K562 (cell line): ENCODE measurements around the gene CTSW. TPM values are rescaled to one million over a fixed set of nuclear protein-coding genes. Genes with fewer than 3 reads are reported as not detected.
A peak's percentile ranks its signal among the peaks of the same experiment; 100 is the strongest.

Source experiments
- CBFA2T3 ChIP-seq: fragments of 450-650 bp; IDR thresholded peaks from 2 replicates; pipeline ENCODE4 v1.6.1; 2017
- CBX1 ChIP-seq: sonication (generic); IDR thresholded peaks from 2 replicates; pipeline ENCODE4 v1.6.1; 2016; ENCODE audit warnings: antibody characterized with exemption, low read depth, mild to moderate bottlenecking
- ELF2 ChIP-seq: fragments of 250-450 bp; sonication (Bioruptor Pico); IDR thresholded peaks from 2 replicates; pipeline ENCODE4 v1.5.0; 2021; ENCODE audit warnings: mild to moderate bottlenecking
- ELF4 ChIP-seq: fragments of 450-650 bp; formaldehyde crosslinking; IDR thresholded peaks from 2 replicates; pipeline ENCODE4 v1.4.0; 2022; ENCODE audit warnings: missing genetic modification characterization
- FOXP4 ChIP-seq: sonication (generic); formaldehyde crosslinking; IDR thresholded peaks from 2 replicates; pipeline ENCODE4 v1.8.0; 2022; ENCODE audit warnings: mild to moderate bottlenecking, missing genetic modification reagents, borderline replicate concordance
- GTF2E2 ChIP-seq: fragments of 200-800 bp; sonication (Bioruptor generic); IDR thresholded peaks from 2 replicates; pipeline ENCODE4 v1.6.1; 2016; ENCODE audit warnings: missing genetic modification characterization, missing compliant biosample characterization
- KAT2B ChIP-seq: IDR thresholded peaks from one replicate; pipeline ENCODE4 v1.6.1; 2012; ENCODE audit warnings: low read depth, mild to moderate bottlenecking, control low read depth, inconsistent platforms, low read length, moderate library complexity
- KDM1A ChIP-seq, 2 experiments: fragments of 450-650 bp; IDR thresholded peaks; 2 replicates each; pipeline ENCODE4 v1.6.1; 2016; ENCODE audit warnings: mild to moderate bottlenecking in 2 of 2
- MAFK ChIP-seq: IDR thresholded peaks from 2 replicates; pipeline ENCODE4 v1.6.1; 2011; ENCODE audit warnings: low read length, improper control_type of control experiment
- MLX ChIP-seq, 2 experiments: fragments of 450-650 bp in 1 of 2; sonication (generic) in 1 of 2; formaldehyde crosslinking; conservative IDR thresholded peaks; 2 replicates each; pipeline versions ENCODE4 v1.4.0 to v1.8.1; 2020 to 2022; ENCODE audit warnings: mild to moderate bottlenecking in 1 of 2, missing genetic modification reagents in 1 of 2
- MYBL2 ChIP-seq, 2 experiments: fragments of 450-650 bp in 1 of 2; sonication (generic) in 1 of 2; formaldehyde crosslinking in 1 of 2; IDR thresholded peaks; 2 replicates each; pipeline versions ENCODE4 v1.6.1 to v1.8.1; 2017 to 2022; ENCODE audit warnings: borderline replicate concordance in 1 of 2, inconsistent platforms in 1 of 2, low read depth in 1 of 2, mild to moderate bottlenecking in 1 of 2, missing genetic modification reagents in 1 of 2, moderate library complexity in 1 of 2
- NR2C2 ChIP-seq, 2 experiments: fragments of 200-800 bp in 1 of 2; sonication (Bioruptor generic) in 1 of 2; sonication (generic) in 1 of 2; formaldehyde crosslinking in 1 of 2; IDR thresholded peaks; 2 replicates each; pipeline versions ENCODE4 v1.6.1 to v1.8.0; 2016 to 2022; ENCODE audit warnings: mild to moderate bottlenecking in 1 of 2, missing compliant biosample characterization in 1 of 2, missing genetic modification characterization in 1 of 2, missing genetic modification reagents in 1 of 2
- PTBP1 ChIP-seq: fragments of 200-400 bp; formaldehyde crosslinking; IDR thresholded peaks from 2 replicates; pipeline ENCODE4 v1.6.1; 2017; ENCODE audit warnings: low read depth, low read length
- RBM15 ChIP-seq: fragments of 200-400 bp; formaldehyde crosslinking; IDR thresholded peaks from 2 replicates; pipeline ENCODE4 v1.6.1; 2018; ENCODE audit warnings: mild to moderate bottlenecking, low read length, moderate library complexity; ENCODE audit not compliant: insufficient read depth
- SAP30 ChIP-seq: fragments of 200-600 bp; sonication (generic); IDR thresholded peaks from 2 replicates; pipeline ENCODE4 v1.6.1; 2012; ENCODE audit warnings: borderline replicate concordance, low read depth, mild to moderate bottlenecking, moderate library complexity, low read length, control low read depth, inconsistent platforms; ENCODE audit not compliant: insufficient read depth, poor library complexity, severe bottlenecking
- SP1 ChIP-seq: sonication (generic); formaldehyde crosslinking; IDR thresholded peaks from 2 replicates; pipeline ENCODE4 v1.8.1; 2022; ENCODE audit warnings: mild to moderate bottlenecking, missing genetic modification reagents
- TRIM28 ChIP-seq: fragments of 450-650 bp; IDR thresholded peaks from 2 replicates; pipeline ENCODE4 v1.6.1; 2017
- ZBTB7A ChIP-seq: IDR thresholded peaks from 2 replicates; pipeline ENCODE4 v1.6.1; 2011; ENCODE audit warnings: low read depth, mild to moderate bottlenecking, low read length, moderate library complexity, borderline replicate concordance; ENCODE audit not compliant: control insufficient read depth
- ZNF124 ChIP-seq: sonication (generic); formaldehyde crosslinking; IDR thresholded peaks from 2 replicates; pipeline ENCODE4 v1.8.1; 2022; ENCODE audit warnings: missing genetic modification reagents
- ZNF274 ChIP-seq: IDR thresholded peaks from 2 replicates; pipeline ENCODE4 v1.6.1; 2011; ENCODE audit warnings: low read depth, mild to moderate bottlenecking, low read length, moderate library complexity, borderline replicate concordance
- ZNF280A ChIP-seq: fragments of 450-650 bp; IDR thresholded peaks from 2 replicates; pipeline ENCODE4 v1.6.1; 2018; ENCODE audit warnings: mild to moderate bottlenecking, low read depth; ENCODE audit not compliant: partially characterized antibody
- ZNF699 ChIP-seq: fragments of 250-450 bp; sonication (Bioruptor Pico); IDR thresholded peaks from 2 replicates; pipeline ENCODE4 v1.8.0; 2021; ENCODE audit warnings: mild to moderate bottlenecking, moderate library complexity; ENCODE audit not compliant: insufficient replicate concordance
- ZNF77 ChIP-seq: fragments of 250-450 bp; sonication (Bioruptor Pico); IDR thresholded peaks from 2 replicates; pipeline ENCODE4 v1.5.0; 2020
- polyA plus RNA-seq, 8 experiments: library from polyadenylated mRNA; depleted of rRNA in 4 of 8; stranded (reverse) in 5 of 8; unstranded in 3 of 8; fragments of >200 nt; fragmentation: Nextera tagmentation in 2 of 8; fragmentation: Illumina TruSeq in 1 of 8; extraction: Ambion mirVana in 2 of 8; extraction: Trizol in 1 of 8; gene quantifications; 2 replicates each; pipeline versions ENCODE4 v1.2.1 to v1.2.3, GENCODE V29; 2011 to 2014; ENCODE audit warnings: inconsistent platforms in 1 of 8, missing spikeins in 1 of 8
- total RNA-seq, 7 experiments: library from RNA; depleted of rRNA in 6 of 7; stranded (reverse); fragments of >200 nt in 6 of 7; fragmentation: Illumina TruSeq in 2 of 7; extraction: Trizol in 2 of 7; gene quantifications; 2 replicates each; pipeline versions ENCODE4 v1.2.1 to v1.2.3, GENCODE V29; 2011 to 2021; ENCODE audit warnings: low replicate concordance in 1 of 7

The CTSW gene
- total and polyA plus RNA-seq, 9 of the 15 experiments (the other 6 are each of a cell fraction or from before 2014, with no cell fraction given), result 0.04 TPM; not detected in 8

GRCh38 chr11:65890324-65891218 lies 10.9 kb downstream of the CTSW start, which contains the start of gene CCDC85B (continued):
- TF ChIP-seq MLX (CRISPR knock-in tag; conservative IDR thresholded peaks at IDR 0.05) (no peak), ELF2 (CRISPR knock-in tag) (no peak; the same call in none of the 2 replicates), ZBTB7A (peak; percentile 68; the same call in 1 of the 2 replicates), CBFA2T3 (no peak), ZNF124 (CRISPR knock-in tag) (no peak), ZNF274 (no peak), TRIM28 (no peak; the same call in 1 of the 2 replicates), ELF4 (CRISPR knock-in tag) (no peak), MAFK (no peak), KDM1A (IDR thresholded peaks at IDR 0.05) (no peak), FOXP4 (CRISPR knock-in tag) (no peak), RBM15 (no peak), ZNF699 (CRISPR knock-in tag) (no peak), CBX1 (peak; percentile 77), PTBP1 (no peak; the same call in 1 of the 2 replicates), ZNF77 (CRISPR knock-in tag) (no peak), SP1 (CRISPR knock-in tag) (peak; percentile 87), KAT2B (no peak), GTF2E2 (tag) (0 out of 2 replicates have a peak, but pooled peaks have one; percentile 24), ZNF280A (no peak), MYBL2 (IDR thresholded peaks at IDR 0.05; ENCODE audit: low read depth) (no peak), MYBL2 (CRISPR knock-in tag; IDR thresholded peaks at IDR 0.05; ENCODE audit: borderline replicate concordance) (no peak), SAP30 (peak; percentile 86), NR2C2 (CRISPR knock-in tag; IDR thresholded peaks at IDR 0.05) (peak; percentile 44), NR2C2 (tag; IDR thresholded peaks at IDR 0.05) (peak; percentile 24; the same call in 1 of the 2 replicates)
